ENCODE results near the gene DHX35. TPM values are rescaled to one million over a fixed set of nuclear protein-coding genes. Genes with fewer than 3 reads are reported as not detected.

The DHX35 gene
- total RNA-seq, 1 donor from 2014 or later = 6.1 TPM

DNA sequence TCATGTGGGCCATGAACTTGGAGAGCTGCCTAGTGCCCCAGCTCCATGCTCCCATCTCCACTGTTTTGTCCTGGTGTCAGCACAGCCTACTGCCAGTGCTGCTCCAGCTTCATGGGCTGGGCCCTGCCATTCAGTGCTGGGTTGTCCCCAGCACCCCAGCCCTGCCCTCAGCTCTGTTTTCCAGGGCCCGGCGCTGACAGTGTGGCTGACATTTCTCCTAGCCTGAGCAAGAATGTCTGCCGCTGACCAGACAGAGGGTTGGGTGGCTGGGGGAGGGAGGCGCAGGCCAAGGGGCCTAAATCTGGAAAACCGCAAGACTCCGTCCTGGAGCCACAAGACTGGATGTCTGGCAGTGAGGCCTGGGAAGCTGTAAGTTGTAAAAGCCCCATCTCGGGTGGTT is 78.9 kb downstream of the DHX35 start:
- DNase-seq (ENCODE audit: low read depth) = no peak
- TF ChIP-seq, protein P1, sequence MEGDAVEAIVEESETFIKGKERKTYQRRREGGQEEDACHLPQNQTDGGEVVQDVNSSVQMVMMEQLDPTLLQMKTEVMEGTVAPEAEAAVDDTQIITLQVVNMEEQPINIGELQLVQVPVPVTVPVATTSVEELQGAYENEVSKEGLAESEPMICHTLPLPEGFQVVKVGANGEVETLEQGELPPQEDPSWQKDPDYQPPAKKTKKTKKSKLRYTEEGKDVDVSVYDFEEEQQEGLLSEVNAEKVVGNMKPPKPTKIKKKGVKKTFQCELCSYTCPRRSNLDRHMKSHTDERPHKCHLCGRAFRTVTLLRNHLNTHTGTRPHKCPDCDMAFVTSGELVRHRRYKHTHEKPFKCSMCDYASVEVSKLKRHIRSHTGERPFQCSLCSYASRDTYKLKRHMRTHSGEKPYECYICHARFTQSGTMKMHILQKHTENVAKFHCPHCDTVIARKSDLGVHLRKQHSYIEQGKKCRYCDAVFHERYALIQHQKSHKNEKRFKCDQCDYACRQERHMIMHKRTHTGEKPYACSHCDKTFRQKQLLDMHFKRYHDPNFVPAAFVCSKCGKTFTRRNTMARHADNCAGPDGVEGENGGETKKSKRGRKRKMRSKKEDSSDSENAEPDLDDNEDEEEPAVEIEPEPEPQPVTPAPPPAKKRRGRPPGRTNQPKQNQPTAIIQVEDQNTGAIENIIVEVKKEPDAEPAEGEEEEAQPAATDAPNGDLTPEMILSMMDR (conservative IDR thresholded peaks at IDR 0.05; ENCODE audit: low read depth, low read length) = no peak

DNA sequence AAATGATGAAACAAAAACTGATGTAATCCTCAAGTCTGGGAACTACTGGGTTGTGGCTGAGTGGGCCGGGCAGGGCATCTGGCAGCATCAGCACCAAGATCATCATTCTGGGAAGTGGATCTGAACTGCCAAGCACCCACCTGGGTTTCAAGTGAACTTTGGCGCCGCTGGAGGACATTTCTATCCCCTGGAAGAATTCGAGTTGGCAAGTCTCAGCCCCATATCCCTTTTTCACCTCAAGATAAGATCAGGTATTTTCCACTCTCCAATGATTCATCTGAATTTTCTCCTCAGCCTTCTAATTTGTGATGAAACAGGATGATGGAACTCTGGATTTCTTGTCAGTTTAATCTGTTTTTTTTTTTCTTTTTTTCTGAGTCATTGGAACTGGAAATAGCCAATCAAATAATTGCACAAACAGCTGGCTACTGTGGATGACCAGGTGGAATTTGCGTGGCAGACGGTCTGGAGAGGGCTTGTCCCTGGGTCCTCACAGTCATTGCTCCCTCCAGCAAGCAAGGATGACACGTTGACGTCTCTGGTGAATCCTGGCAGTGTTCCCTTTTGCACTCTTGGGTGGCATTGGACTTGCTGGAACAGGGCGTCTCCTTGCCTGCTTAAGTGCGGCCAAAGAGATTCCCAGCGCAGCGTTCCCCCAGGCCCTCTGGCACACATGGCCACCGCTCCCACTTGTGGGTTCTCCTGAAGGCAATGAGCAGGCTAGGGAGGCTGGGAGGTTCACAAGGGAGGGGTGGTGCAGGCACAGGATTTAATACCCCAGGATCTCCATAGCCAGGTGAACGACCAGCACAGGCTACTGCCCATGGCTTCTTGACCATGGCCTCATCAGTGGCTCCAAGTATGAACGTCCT is 80.4 kb downstream of the DHX35 start:
- H3K4me3 ChIP-seq (ENCODE audit: low read depth, low read length) = no peak overlapping the region
- TF ChIP-seq, protein P1 (conservative IDR thresholded peaks at IDR 0.05; ENCODE audit: low read depth, low read length) = no peak
- DNase-seq (ENCODE audit: low read depth) = no peak

More for the DNA sequence above, 78.9 kb downstream of the DHX35 start:
- no peak overlapping the region for H3K4me3 ChIP-seq (ENCODE audit: low read depth, low read length)

DNA sequence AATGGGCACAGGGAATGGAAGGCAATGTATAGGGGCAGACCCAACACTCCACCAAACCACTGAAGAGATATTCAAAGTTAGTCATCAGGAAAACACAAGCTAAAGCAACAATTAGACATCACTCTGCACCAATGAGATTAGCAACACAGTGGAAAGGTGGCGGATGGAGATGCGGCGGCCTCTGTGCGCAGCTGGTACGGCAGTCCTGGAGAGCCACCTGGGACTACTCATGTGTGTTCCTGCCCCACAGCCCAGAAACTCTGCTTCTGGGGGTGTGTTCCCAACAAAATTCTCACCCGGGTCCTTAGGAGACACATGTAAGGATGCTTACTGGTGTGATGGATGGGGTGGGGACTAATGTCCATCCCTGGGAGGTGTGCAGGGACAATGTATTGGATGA is 82.4 kb downstream of the DHX35 start:
- DNase-seq (ENCODE audit: low read depth) = no peak
- no peak overlapping the region for H3K4me3 ChIP-seq (ENCODE audit: low read depth, low read length)
- TF ChIP-seq, protein P1 (conservative IDR thresholded peaks at IDR 0.05; ENCODE audit: low read depth, low read length) = no peak

DNA sequence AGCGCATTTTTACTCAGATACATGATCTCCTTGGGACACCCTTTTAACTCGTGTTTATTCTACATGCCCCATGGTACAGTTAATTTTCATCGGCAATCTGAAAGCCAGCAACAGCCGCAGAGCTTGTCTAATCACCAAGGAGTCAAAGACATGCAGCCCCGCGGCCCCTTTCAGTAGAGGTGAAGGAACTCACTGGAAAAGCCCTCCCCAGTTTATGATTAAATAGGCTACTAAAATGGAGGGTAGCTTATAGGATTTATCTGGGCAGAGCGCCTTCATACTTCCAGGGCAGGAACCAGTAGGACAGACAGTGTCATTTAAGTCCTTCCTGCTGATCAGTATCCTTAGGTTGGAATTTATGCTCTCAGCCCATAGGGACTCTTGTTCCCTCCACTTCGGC is 83.5 kb downstream of the DHX35 start:
- no peak for DNase-seq (ENCODE audit: low read depth)
- TF ChIP-seq, protein P1 (conservative IDR thresholded peaks at IDR 0.05; ENCODE audit: low read depth, low read length) = no peak

DNA sequence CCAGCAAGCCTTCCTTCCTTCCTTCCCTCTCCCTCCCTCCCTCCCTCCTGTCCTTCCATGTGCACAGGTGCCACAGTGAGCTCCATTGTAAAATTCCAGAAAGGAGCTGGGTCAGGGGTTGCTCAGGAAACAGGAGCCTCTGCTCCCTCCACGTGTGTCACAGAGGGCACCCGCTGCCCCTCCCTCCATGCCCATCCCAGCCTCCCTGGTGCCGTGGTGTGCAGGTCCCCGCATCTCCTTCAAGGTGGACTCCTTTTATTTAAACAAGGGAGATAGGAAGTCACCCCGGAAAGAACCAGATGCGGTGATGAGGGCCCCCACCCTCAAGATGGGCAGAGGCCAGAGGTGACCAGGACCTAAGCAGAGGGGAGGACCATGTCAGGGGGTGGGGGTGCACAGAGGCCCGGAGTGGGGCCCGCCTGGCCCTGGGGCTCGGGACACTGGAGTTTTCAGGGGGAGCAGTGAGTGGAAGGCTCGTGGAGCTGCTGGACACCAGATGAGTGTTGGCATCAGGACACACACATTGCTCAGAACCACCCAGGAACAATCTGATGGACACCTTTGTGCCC is 85.4 kb downstream of the DHX35 start:
- no peak overlapping the region for H3K4me3 ChIP-seq (ENCODE audit: low read depth, low read length)
- no peak for DNase-seq (ENCODE audit: low read depth)
- TF ChIP-seq, protein P1 (conservative IDR thresholded peaks at IDR 0.05; ENCODE audit: low read depth, low read length) = no peak

More for the DNA sequence above, 83.5 kb downstream of the DHX35 start:
- no peak overlapping the region for H3K4me3 ChIP-seq (ENCODE audit: low read depth, low read length)

DNA sequence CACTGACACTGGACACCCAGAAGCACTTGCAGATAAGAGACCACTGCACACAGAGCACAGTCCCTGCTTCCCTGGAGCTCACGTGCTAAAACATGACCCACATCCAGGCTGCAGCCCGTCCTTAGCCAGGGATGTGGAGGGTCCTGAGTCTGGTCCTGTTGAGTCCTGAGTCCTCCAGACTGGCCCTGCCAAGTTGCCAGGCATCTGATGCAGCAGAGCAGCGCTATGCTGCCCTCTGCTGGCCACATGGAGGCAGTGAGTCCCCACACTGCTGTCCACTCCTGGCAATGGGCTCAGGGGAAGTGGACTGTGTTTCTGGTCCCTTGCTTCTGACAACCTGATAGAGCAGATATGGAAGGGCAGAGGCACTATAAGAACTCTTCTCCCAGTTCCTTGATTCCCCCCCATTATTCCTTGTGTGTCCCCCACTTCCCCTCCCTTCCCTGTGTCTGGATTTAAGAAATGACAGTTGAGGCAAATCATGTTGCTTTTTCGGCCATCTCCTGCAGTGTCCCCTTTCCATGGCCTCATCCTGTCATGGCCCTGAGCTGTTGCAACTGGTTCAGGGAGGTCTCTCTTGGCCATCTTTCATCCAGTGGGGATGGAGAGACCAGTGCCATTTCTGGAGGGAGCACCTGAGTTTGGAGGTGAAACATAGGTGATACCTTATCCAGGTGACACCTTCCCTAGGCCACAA is 86.0 kb downstream of the DHX35 start:
- H3K4me3 ChIP-seq (ENCODE audit: low read depth, low read length) = no peak overlapping the region
- DNase-seq (ENCODE audit: low read depth) = no peak
- TF ChIP-seq, protein P1 (conservative IDR thresholded peaks at IDR 0.05; ENCODE audit: low read depth, low read length) = peak; percentile 97
